Activated CD4-positive, alpha-beta T cell treated with anti-CD3 and anti-CD28 coated beads, Interleukin-10, Interleukin-2, amounts not matched to agents 100 ng/mL and 50 ng/mL, durations not matched to agents 16 hours and 8 hours (primary cell): ENCODE measurements around the gene CNGA1.
A peak's percentile ranks its signal among the peaks of the same experiment; 100 is the strongest.
"Not testable (repeated sequence)": the region's sequence is repeated elsewhere in the genome, so short reads cannot be mapped to it uniquely, and the experiment has no call there.

Source experiments
- DNase-seq: peaks from one replicate; pipeline ENCODE4 v3.0.0-alpha.2; 2020

Gene CNGA1

GRCh38 chr4:47954245-47954644 is 62.2 kb downstream of the CNGA1 start:
- DNase-seq = no peak

- no peak for DNase-seq
Observed at GRCh38 chr4:47945930-47946726, 70.4 kb downstream of the CNGA1 start.

GRCh38 chr4:47942081-47942819 is 74.2 kb downstream of the CNGA1 start:
- no peak for DNase-seq

- DNase-seq = no peak
Observed at GRCh38 chr4:47939456-47939855, 77.0 kb downstream of the CNGA1 start.

GRCh38 chr4:47936336-47936735 is 80.1 kb downstream of the CNGA1 start:
- no peak for DNase-seq

- peak; percentile 38 for DNase-seq
Observed at GRCh38 chr4:47933840-47934239, 82.6 kb downstream of the CNGA1 start.

GRCh38 chr4:47930971-47931804 is 85.3 kb downstream of the CNGA1 start:
- DNase-seq = no peak

- DNase-seq = no peak
Observed at GRCh38 chr4:47929682-47930201, 86.7 kb downstream of the CNGA1 start.

- peak; percentile 66 for DNase-seq
Observed at GRCh38 chr4:47926667-47927258, 89.7 kb downstream of the CNGA1 start.

GRCh38 chr4:47923261-47923608 is 93.2 kb downstream of the CNGA1 start:
- not testable (repeated sequence) for DNase-seq

- DNase-seq = not testable (repeated sequence)
Observed at GRCh38 chr4:47922436-47923260, 93.8 kb downstream of the CNGA1 start.

- DNase-seq = not testable (repeated sequence)
Observed at GRCh38 chr4:47917163-47917562, 99.3 kb downstream of the CNGA1 start.

GRCh38 chr4:47915378-47915777 is 101.1 kb downstream of the CNGA1 start:
- DNase-seq = no peak

GRCh38 chr4:47914926-47915237 is 101.6 kb downstream of the CNGA1 start:
- no peak for DNase-seq

GRCh38 chr4:47914220-47914925 is 102.1 kb downstream of the CNGA1 start, which contains the start of gene NFXL1:
Gene NFXL1, minus strand, starts transcription at chr4:47914583. Its CDS starts 380 bp downstream, at chr4:47914203.
- peak; percentile 98 for DNase-seq

- peak; percentile 39 for DNase-seq
Observed at GRCh38 chr4:47913861-47914219, 102.6 kb downstream of the CNGA1 start.

GRCh38 chr4:47913330-47913729 is 103.2 kb downstream of the CNGA1 start:
- no peak for DNase-seq

GRCh38 chr4:47907089-47907646 is 109.3 kb downstream of the CNGA1 start:
- DNase-seq = no peak

- no peak for DNase-seq
Observed at GRCh38 chr4:47899639-47900038, 116.8 kb downstream of the CNGA1 start.

- peak; percentile 55 for DNase-seq
Observed at GRCh38 chr4:47891928-47892327, 124.6 kb downstream of the CNGA1 start.
